Fibroblast of lung (primary cell): ENCODE data around the gene NAGPA.

Experiments
- EZH2 ChIP-seq: IDR thresholded peaks from 2 replicates; pipeline ENCODE4 v1.5.1; 2012; ENCODE audit warnings: low read length, control low read depth, mild to moderate bottlenecking; ENCODE audit errors: missing control alignments
- TF ChIP-seq, protein P1 (sequence below), 2 donors: IDR thresholded peaks in 1 of 2; conservative IDR thresholded peaks in 1 of 2; 1 replicate in 1 of 2; 2 replicates in 1 of 2; pipeline ENCODE4 v1.5.1; 2011 to 2012; ENCODE audit warnings: low read length in 2 of 2, control low read depth in 1 of 2, inconsistent platforms in 1 of 2, low read depth in 1 of 2, mild to moderate bottlenecking in 1 of 2

DNA sequence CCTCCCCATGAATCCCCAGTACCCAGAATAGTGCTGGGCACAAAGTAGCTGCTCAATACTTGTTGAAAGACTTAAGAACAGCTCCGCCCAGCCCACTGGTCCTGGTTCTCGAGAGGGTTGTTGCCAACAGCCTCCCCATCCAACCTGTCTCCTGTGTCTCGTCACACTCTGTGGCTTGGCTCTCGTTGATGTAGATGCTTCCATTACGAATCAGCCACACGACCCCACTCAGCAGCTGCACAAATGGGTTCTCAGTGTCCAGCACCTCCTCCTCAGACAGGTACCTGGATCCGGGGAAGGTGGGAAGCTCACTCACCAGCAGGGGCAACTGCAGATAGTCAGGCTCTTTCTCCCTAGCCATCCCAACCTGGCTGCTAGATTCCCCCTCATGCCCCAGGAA, 2.1 kb downstream of the NAGPA start:
- TF ChIP-seq EZH2: no peak
- TF ChIP-seq, protein P1, sequence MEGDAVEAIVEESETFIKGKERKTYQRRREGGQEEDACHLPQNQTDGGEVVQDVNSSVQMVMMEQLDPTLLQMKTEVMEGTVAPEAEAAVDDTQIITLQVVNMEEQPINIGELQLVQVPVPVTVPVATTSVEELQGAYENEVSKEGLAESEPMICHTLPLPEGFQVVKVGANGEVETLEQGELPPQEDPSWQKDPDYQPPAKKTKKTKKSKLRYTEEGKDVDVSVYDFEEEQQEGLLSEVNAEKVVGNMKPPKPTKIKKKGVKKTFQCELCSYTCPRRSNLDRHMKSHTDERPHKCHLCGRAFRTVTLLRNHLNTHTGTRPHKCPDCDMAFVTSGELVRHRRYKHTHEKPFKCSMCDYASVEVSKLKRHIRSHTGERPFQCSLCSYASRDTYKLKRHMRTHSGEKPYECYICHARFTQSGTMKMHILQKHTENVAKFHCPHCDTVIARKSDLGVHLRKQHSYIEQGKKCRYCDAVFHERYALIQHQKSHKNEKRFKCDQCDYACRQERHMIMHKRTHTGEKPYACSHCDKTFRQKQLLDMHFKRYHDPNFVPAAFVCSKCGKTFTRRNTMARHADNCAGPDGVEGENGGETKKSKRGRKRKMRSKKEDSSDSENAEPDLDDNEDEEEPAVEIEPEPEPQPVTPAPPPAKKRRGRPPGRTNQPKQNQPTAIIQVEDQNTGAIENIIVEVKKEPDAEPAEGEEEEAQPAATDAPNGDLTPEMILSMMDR (conservative IDR thresholded peaks at IDR 0.05 in 1 of 2, IDR thresholded peaks at IDR 0.05 in 1 of 2; ENCODE audit: low read depth in 1 of 2, low read length in 2 of 2): no peak
